GM18526 (cell line): ENCODE measurements around the gene KCNMA1.

ENCODE experiments used
- POLR2A ChIP-seq: IDR thresholded peaks from 3 replicates; pipeline ENCODE4 v1.6.1; 2011; ENCODE audit not compliant: insufficient read length; ENCODE audit errors: extremely low read depth

Gene KCNMA1

DNA sequence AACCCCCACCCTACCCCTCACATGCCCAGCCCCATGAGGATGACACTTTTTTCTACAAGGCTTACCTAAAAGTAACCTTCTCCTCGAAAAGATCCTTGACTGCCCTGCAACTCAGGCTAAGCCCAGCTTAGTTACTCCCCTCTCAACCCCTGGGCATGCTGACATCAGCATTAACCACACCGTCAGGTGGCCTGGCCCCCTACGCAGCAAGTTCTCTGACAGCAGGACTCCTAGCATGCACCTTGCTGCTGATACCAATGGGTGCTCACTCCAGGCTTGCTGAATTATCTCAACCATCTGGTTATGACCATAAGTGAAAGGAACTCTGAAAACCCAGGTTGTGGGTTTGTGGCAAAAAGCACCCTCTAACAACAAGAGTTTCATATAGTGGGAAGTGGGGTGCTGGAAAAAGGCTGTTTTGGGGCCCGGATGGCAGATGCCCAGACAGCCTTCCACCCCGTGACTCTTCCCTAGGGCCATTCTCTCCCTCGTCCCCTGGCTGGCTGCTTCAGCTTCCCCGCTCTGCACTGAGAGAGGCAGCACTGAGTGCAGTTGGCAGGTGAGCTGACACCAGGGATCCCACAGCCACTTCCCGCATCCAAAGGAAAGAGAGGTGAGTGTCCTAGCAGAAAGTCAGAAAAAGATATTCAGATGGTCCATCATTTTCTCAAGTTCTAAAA, 518.9 kb downstream of the KCNMA1 start:
- TF ChIP-seq POLR2A = no peak

DNA sequence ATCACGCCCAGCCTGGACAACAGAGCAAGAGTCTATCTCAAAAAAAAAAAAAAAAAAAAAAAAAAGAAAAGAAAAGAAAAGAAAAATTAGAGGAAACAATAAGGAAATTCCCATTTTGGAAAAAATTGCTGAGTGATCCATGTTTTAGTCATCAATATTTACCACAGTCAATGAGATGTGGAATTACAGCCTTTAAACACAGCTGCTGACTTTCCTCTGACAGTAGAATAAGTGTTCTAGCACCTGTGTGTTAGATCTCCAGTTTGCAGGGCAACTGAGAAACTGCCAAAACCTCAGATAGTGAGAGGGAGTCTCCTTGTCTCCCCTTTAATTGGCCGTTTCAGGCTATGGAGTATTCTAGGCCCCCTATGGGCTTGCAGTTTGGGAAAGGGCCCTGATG, 520.1 kb downstream of the KCNMA1 start:
- TF ChIP-seq POLR2A = no peak

GRCh38 chr10:77116904-77117303, 520.7 kb downstream of the KCNMA1 start:
- no peak for TF ChIP-seq POLR2A

- no peak for TF ChIP-seq POLR2A
These were observed 523.3 kb downstream of the KCNMA1 start for GRCh38 chr10:77114181-77114821.

GRCh38 chr10:77111611-77112550, 525.7 kb downstream of the KCNMA1 start:
- no peak for TF ChIP-seq POLR2A

GRCh38 chr10:77110757-77111156, 526.9 kb downstream of the KCNMA1 start:
- TF ChIP-seq POLR2A = no peak

DNA sequence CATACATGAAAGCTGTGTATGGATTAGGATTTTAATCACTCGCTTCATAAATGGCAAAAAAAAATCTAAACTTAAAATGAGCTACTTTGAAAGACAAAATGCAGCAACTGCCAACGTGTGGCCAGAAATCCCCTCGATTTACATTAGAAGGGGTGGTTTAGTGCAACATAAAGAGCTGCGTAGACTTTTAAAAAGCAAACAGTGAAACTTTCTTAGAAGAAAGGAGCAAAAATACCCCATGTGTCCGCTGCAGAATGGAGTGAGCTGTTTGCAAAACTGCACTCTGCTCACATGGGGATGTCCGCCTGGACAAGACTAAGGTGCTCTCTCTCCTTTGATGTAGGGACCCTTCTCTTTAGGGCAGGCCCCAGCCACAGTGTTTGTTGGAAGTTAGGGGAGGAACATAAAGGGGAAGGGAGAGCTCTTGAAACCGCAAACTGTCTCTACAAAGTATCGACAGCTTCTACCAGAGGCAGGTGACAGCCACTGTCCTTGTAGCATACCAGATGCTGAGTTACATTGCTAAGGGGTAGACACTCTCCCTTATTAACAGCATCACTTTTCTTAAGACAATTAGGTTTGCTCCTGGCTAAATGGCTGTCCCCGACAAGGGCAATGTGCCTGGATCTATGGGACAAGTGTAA, 528.1 kb downstream of the KCNMA1 start:
- TF ChIP-seq POLR2A = no peak

DNA sequence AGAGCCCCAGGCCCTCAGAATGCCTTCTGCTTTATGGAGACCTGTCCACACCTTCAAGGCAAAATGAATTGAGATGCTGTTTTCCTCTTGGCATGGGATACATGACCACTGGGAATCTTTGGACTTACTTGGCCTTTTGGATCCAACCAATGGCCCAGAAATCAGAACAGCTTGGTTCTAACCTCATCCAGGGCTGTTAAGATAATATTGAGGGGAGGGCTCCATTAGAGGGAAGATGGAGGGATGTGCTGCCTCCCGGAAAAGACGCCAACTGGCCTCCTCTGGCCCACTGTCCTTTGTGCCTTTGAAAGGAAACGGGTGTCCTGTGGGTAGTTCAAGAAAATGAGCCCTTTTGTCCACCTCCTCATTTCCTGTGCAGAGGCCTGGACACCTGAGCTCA, 530.9 kb downstream of the KCNMA1 start:
- TF ChIP-seq POLR2A = no peak

GRCh38 chr10:77105761-77106221, 531.8 kb downstream of the KCNMA1 start:
- no peak for TF ChIP-seq POLR2A

GRCh38 chr10:77104459-77104980, 533.1 kb downstream of the KCNMA1 start:
- TF ChIP-seq POLR2A = no peak

DNA sequence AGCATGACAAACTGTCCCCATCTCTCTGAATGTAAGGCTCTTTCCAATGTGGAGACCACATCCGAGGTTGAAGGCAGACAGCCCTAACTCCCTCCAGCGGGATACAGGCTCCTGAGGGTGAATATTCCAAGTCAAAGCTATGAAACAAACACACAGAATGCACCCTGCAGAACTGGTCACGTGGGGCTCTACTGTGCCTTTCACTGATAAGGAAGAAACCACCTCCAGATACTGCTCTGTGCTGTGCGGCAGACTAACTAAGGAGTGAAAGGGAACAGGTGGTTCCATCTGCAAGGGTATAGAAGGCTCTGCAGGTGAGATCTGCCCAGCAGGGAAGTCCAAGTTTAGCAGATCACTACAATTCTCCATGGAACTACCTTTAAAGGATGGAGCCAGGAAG, 534.4 kb downstream of the KCNMA1 start:
- TF ChIP-seq POLR2A = no peak

- no peak for TF ChIP-seq POLR2A
These were observed 536.3 kb downstream of the KCNMA1 start for GRCh38 chr10:77101341-77101740.

GRCh38 chr10:77099136-77099535, 538.5 kb downstream of the KCNMA1 start:
- no peak for TF ChIP-seq POLR2A

DNA sequence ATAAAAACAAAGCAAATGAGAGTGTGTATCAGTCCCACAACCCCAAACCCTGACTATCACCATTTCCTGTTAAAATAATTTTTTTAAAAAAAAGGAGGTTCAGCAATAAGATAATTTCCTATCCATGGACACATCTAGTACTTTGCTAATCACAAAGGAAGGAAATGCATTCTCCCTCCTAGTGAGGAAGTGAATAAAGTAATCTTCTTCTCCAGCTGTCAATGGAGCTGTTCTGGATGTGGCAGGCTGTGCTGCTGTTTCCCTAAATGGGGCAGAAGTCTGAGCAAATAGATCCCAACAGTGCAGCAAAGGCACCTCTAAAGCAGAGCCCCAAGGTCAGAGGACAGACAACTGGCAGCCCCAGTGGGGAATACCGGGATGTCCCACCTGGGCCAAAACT, 540.0 kb downstream of the KCNMA1 start:
- no peak for TF ChIP-seq POLR2A

DNA sequence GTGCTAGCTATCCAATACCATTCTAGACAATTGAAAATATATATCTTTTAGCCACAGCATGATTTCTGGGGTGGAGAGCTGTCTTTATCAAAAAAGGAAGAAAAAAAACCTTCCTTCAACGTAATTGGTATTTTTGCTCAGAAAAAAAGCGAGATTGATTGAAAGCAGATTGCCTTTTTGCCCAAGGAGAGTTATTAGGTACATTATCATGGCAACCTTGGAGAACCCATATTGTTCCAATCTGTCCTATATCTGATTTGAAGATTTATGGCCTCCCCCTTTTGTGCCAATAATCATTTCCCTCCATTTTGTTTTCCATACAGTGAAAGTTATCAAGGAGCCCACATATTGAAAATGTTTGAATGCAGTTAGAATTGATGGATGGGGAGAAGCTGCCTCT, 544.5 kb downstream of the KCNMA1 start:
- no peak for TF ChIP-seq POLR2A
